AML-193 (cell line): ENCODE data around the gene HTR7.
"Not testable (repeated sequence)": the region's sequence is repeated elsewhere in the genome, so short reads cannot be mapped to it uniquely, and the experiment has no call there.

Experiments
- DNase-seq, 2 experiments: peaks; one replicate each; lab custom pipeline; 2025; lab: John Stamatoyannopoulos, UW

Gene HTR7

GRCh38 chr10:90858461-90858968 is 676 bp upstream of the HTR7 start:
- DNase-seq, result peak in 1 of 2 experiments; percentile 19

GRCh38 chr10:90856964-90857634 is 740 bp downstream of the HTR7 start:
- no peak for DNase-seq

GRCh38 chr10:90856261-90856660 is 1.6 kb downstream of the HTR7 start:
- DNase-seq, result no peak

DNA sequence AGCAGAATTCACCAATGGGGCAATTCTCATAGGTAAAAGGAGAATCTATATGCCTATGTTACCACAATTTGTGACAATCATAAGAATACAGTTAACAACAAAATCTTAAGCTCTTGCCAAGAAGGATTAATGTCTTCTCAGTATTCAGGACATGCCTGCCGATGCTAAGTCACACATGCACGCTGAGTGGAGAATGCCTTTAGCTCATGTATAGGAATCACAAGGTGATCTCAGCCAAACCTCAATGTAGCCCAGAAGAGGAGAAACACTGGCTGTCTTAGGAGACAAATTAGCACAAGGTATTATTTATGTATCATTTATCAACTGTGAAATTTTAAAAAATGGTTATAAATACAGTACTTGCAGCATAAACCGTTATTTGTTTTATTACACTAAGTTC is 2.7 kb downstream of the HTR7 start:
- no peak for DNase-seq

- DNase-seq, result no peak
Measured at GRCh38 chr10:90849956-90850749, 7.7 kb downstream of the HTR7 start.

- DNase-seq, result peak in 1 of 2 experiments; percentile 2
Measured at GRCh38 chr10:90847436-90847835, 10.4 kb downstream of the HTR7 start.

GRCh38 chr10:90846746-90847145 is 11.1 kb downstream of the HTR7 start:
- no peak for DNase-seq

GRCh38 chr10:90845726-90846125 is 12.1 kb downstream of the HTR7 start:
- no peak for DNase-seq

DNA sequence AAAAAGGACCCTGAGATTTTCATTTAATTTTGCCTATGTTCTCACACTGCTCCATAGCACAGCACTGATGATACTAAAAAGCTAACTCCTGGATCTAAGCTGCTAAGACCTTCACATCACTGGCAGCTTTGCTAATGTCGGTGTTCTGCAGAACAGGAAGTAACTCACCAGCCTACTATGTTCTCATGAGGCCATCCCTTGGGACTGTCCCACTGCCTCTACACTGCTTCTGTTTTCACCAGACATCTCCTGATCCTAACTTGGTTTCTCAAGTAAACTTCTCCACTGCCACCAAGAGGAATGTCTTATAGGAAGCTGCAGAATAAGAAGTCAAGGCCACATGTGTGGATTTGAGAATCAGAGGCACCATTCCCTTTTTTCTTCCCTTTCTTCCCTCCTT is 15.1 kb downstream of the HTR7 start:
- DNase-seq, result no peak

DNA sequence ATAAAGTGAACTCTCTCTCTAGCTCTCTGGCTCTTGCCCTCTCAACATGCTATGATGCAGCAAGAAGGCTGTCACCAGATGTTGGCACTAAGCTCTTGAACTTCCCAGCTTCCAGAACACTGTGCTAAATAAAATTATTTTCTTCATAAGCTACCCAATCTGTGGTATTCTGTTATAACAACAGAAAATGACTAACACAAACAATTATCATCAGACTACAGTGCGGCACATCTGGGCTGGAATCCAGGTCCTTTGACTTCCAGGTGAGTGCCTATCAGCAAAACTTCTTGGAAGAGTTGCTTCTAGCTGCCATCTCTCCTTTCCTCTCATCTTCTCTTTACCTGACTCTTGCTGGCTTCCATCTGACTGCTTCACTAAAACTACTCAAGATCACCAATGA is 20.4 kb downstream of the HTR7 start:
- DNase-seq, result no peak

DNA sequence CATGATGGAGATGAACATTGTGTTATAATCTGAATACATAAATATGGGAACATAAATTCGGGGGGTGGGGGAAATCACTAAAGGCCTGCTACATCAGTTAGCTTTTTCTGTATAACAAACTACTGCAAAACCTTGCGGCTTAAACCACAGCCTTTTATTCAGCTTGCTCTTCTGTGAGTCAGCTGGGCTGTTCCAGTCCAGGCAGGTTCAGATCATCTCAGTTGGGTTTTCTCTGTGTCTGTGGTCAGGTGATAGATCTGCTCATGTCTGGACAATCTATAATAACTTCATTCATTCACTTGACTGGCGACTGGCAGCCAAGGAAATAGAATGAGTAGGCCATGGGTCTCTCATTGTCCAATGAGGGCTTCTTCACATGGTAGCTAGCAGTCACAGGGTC is 23.5 kb downstream of the HTR7 start:
- DNase-seq, result no peak

GRCh38 chr10:90832111-90832510 is 25.7 kb downstream of the HTR7 start:
- no peak for DNase-seq

DNA sequence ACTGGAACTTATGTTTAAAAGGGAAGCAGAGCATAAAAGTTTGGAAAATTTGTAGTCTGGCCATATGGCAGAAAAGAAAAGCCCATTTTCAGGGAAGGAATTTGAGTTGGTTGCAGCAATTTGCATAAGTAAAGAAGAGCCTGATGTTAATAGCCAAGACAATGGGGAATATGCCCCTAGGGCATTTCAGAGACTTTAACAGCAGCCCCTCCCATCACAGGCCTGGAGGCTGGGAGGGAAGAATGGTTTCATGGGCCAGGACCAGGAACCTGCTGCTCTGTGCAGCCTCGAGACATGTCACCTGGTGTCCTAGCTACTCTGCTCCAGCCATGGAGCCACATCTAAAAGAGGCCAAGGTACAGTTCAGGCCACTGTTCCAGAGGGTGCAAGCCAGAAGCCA is 35.3 kb downstream of the HTR7 start:
- no peak for DNase-seq

GRCh38 chr10:90821864-90822263 is 36.0 kb downstream of the HTR7 start:
- DNase-seq, result not testable (repeated sequence)

- DNase-seq, result no peak
Measured at GRCh38 chr10:90819911-90820310, 37.9 kb downstream of the HTR7 start.

DNA sequence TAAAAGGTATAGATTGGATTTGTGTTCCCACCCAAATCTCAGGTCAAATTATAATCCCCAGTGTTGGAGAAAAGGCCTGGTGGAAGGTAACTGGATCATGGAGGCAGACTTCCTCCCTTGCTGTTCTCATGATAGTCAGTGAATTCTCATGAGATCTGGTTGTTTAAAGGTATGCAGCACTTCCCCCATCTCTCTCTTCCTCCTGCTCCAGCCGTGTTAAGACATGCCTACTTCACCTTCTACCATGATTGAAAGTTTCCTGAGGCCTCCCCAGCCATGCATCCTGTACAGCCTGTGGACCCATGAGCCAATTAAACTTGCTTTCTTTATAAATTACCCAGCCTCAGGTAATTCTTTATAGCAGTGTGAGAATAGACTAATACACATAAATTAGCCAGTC is 39.1 kb downstream of the HTR7 start:
- no peak for DNase-seq

DNA sequence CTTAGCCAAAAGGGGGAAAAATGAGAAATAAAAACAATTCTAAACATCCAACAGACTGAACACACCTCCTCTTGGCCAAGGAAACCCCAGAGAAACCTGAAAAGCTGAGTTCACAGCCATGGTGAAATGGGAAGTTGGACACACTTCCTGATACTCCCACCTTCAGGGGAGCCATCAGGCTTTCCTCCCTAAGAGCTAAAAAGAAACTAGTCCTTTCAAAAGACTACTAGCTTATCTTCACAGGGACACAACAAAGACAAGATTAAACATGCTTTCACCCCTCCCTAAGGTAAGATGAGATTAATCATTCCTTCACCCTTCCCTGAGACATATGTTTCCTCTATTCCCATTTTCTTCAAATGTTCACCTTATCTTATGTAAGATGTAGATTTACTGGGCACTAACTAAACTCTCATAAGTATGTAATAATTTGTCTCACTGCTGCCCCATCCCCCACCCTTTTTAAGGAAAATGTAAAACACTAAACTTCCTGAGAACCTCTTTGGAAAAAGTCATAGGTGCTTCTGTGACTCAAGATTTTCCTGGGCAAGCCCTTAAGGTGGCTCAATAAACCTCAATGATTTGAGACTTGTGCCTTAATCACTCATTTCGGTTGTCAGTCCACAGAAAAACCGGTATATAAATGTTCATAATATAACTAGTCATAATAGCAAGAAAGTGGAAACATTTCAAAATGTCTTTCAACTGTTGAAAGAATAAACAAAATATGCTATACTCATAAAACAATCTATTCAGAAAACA is 40.5 kb downstream of the HTR7 start:
- DNase-seq, result no peak

DNA sequence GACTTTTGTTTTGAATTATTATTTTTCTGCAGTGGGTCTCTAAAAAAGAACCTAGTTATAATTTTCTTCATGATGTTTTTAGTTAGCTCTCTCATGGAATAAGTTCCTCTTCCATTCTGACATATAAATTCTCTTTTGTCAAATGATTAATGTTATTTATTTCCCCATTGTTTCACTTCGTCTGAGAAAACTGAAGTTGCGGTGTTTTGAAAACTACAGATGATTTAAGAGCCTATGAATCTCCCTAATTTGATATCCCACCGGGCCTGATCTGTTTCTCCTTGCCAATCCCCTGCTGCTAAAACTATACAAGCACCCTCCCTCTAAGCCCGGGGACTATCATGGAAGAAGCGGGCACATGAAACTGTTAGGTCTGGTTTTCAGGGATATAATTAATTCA is 41.4 kb downstream of the HTR7 start:
- no peak for DNase-seq

DNA sequence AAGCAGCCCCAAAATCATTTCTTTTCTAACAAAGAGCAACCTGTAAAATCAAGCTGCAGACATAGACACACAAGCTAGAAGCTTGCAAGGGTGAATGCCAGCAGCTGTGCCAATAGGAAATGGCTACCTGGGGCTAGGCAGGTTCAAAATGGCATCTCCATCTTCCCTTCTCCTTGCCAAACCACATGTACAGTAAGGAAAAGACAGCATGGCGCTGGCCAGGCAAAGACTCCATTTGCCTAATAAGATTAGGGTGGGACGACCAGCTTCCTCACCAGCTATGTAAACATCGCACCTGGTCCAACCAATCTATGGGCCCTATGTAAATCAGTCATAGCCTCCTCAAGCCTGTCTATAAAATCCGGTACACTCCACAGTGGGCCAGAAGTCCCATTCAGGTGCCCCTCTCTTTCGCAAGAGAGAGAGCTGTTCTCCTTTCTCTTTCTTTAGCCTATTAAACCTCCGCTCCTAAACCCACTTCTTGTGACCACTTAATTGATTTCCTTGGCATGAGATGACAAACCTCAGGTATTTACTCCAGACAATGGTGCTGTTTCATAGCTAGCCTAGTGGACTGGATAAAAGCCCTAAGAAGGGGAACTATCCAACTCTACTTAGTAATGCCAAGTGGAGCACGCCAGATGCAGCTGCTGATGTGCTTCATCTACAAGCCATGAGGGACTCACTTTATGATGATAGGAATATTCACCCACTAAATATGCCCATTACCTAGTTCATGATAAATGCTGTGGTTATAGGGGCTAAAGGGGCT is 44.1 kb downstream of the HTR7 start:
- DNase-seq, result no peak

DNA sequence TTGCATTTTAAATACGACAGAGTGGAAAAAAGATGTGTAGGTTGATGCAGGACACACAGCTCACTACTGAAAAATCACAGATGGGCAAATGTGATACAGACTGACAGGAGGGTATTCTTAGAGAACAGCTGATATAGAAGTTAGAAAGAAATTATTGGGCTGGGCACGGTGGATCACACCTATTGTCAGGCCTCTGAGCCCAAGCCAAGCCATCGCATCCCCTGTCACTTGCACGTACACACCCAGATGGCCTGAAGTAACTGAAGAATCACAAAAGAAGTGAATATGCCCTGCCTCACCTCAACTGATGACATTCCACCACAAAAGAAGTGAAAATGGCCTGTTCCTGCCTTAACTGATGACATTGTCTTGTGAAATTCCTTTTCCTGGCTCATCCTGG is 50.7 kb downstream of the HTR7 start:
- DNase-seq, result not testable (repeated sequence)

DNA sequence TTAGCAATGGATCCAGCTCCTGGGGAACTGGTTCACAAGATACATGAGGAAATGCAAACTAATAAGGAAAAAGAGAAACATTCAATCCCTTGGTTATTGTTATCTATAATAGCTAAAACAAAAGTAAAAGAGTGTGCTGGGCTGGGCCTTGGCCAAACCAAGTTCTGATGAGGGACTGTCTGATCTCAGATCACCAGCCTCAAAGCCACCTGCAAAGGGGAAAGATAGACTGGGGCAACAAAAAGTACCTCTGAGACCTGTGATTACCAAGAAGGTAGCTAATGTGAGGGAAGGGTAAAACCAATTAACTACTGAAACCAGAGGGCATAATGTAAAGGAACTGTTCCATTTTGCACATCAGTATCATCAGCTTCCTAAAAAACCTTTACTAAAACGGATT is 51.2 kb downstream of the HTR7 start:
- DNase-seq, result no peak

DNA sequence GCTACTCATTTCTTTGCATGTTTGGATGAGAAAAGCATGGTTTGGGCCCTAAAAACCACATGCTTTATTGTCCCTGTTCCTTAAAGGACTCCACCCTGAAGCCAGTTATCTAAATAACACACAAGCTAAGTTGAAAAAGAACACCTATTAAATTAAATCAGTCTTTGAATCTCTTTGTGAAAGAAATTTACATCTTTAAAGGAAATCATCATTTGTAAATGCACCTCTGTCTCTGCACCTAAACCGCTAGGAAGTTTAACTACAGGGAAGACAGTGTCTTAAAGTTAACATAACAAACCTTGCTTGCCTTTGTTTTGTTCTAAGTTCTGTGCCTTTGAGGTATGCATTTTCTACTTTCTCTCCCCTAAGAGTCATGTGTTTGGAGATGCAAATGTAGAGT is 52.6 kb downstream of the HTR7 start:
- DNase-seq, result no peak
